GM18508 (cell line): ENCODE results near the gene GLRX3.
"Not testable (repeated sequence)": the region's sequence is repeated elsewhere in the genome, so short reads cannot be mapped to it uniquely, and the experiment has no call there.

Source experiments
- ATAC-seq: cut with Tn5 transposase; IDR thresholded peaks from one replicate; pipeline ENCODE4 v1.9.1; 2021; ENCODE audit warnings: moderate number of reproducible peaks; ENCODE audit not compliant: insufficient read depth, unreplicated experiment

GLRX3 gene

DNA sequence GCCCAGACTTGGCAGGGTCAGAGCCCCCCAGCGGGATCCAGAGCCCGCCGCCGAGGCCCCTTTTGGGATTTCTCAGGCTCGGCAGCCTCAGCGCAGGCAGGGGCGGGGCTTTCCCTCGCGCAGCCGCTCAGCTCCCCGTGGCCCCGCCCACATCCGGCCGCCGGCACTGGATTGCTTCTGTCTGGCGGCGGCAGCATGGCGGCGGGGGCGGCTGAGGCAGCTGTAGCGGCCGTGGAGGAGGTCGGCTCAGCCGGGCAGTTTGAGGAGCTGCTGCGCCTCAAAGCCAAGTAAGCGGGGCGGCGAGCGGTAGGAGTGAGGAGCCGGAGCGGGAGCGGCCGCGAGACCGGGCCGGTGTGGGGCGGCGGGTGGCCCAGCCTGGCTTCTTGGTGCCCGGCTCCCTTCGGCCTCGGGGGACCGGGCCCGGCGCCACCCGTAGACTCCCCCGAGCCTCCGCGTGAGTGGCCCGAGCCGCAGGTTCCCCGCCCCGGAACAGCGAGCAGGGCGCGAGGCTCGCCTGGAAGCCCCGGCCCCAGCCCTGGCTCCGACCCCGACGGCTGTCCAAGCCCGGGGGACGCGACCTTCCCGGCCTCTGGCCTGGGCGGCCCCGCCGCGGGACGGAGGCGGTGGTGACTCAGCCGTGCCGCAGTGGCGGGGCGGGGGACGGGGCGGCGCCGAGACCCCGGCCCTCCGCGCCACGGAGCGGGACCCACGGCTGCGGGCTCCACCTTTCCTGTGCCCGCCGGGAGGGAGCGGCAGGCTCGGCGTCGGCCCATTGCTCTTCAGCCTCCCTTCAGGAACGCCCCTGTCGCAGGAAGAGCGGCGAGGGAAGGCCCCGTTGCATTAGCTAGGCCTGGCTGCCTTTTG lies at the start of gene GLRX3:
Gene GLRX3, plus strand, starts transcription at position 166 of the 864 bp plus-strand sequence. Its CDS starts 30 bp downstream, at position 196.
- ATAC-seq = peak; percentile 60

DNA sequence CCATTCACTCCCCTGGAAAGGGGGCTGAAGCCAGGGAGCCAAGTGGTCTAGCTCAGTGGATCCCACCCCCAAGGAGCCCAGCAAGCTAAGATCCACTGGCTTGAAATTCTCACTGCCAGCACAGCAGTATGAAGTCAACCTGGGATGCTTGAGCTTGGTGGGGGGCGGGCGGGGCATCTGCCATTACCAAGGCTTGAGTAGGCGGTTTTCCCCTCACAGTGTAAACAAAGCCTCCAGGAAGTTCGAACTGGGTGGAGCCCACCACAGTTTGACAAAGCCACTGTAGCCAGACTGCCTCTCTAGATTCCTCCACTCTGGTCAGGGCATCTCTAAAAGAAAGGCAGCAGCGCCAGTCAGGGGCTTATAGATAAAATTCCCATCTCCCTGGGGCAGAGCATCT lies 45.6 kb upstream of the GLRX3 start:
- ATAC-seq = not testable (repeated sequence)

- no peak for ATAC-seq
These were observed 36.8 kb upstream of the GLRX3 start for GRCh38 chr10:130099344-130099743.

- ATAC-seq = no peak
These were observed 30.5 kb upstream of the GLRX3 start for GRCh38 chr10:130105724-130106123.

GRCh38 chr10:130108146-130108545 lies 28.0 kb upstream of the GLRX3 start:
- ATAC-seq = not testable (repeated sequence)

GRCh38 chr10:130108934-130109604 lies 27.1 kb upstream of the GLRX3 start:
- ATAC-seq = no peak

GRCh38 chr10:130109796-130110245 lies 26.4 kb upstream of the GLRX3 start:
- ATAC-seq = no peak

DNA sequence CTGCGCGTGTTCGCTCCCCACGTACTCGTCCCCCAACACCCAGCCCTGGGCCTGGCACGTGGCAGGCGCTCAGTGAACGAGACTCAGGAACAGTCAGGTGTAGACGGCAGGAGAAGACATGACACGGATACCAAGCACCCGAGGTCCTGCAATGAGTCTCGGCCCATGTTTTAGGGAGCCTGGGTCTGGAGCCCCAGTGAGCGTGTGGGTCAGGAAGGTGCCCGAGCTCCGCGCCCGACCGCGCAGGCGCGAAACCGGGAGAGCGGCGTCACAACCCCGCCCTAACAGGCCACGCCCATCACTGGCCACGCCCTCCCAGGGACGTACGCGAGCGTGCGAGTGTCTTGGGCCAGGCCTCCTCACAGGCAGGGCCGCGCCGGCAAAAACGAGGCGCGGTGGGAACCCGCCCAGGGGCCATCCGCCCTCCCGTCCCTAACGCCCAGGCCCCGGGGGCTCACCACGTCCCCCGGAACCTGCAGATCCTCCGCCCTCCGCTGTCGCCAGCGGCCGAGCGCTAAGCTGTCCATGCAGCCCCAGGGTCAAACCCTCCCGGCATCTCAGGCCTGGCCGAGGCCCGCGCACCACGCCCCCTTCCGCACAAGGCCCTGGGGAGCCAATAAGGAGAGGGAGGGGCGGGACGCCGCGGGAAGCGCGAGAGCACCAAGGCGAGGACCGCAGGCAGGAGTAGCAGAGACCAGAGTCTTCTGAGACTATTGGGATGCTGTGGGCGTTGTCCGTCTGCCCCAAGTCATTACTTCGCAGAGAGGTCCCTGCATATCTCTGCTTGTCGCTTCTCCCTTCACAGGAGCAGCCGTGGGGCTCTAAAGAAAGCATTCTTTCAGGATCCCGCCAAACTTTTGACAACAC lies 25.7 kb upstream of the GLRX3 start, which contains the start of gene C10orf143:
Gene C10orf143, minus strand, starts transcription at position 585 of the 867 bp plus-strand sequence. Its CDS starts 58 bp downstream, at position 527.
- ATAC-seq = peak; percentile 55

DNA sequence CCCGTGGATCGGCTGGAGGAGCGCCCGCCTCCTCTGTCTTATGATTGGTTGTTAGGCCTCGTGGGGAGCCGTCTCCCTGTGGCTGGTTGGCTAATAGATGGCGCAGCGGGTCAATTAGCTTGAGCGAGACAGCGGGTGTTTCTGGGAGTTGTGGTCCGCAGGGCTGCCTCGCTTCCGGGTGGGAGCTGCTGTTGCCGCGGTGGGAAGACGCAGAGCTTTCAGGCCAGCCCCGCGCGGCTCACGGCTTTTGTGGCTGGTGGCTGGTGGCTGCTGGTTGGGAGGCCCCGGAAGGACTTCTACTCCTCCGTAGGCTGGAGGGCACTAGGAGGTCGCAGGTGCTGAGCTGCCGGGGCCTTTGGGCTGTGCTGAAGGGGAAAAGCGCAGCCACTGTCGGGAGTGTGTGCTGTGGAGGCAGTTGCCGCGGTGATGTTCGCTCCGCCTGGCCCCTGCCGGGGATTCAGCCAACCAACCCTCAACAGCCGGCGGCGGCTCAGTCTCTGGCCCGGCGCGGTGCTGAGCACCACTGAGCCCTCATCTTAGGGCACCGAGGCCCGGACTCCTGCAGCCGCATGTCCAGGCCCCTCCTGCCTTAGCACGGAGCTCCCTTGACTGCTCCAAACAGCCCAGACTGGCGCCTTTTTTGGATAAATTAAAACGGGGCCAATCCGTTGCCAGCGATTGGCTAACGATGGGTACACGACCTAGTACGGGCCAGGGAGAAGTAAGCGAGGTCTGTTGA lies 24.9 kb upstream of the GLRX3 start:
- ATAC-seq = peak; percentile 77

- no peak for ATAC-seq
These were observed 24.4 kb upstream of the GLRX3 start for GRCh38 chr10:130111852-130112180.

GRCh38 chr10:130112821-130113220 lies 23.4 kb upstream of the GLRX3 start:
- ATAC-seq = no peak

DNA sequence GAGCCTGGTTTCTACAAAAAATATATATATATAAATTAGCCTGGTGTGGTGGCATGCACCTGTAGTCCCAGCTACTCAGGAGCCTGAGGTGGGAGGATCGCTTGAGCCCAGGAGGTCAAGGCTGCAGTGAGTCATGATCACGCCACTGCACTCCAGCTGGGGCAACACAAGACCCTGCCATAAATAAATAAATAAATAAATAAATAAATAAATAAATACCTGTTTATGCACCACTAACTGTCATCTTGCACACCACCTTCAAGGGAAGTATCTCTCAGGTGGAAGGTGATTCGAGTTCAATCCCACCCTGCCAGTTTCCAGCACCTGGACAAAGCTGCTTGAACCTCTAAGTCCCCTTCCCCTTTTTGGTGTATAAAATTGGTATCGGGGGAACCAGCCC lies 19.2 kb upstream of the GLRX3 start:
- not testable (repeated sequence) for ATAC-seq

- not testable (repeated sequence) for ATAC-seq
These were observed 18.7 kb upstream of the GLRX3 start for GRCh38 chr10:130117535-130117934.

DNA sequence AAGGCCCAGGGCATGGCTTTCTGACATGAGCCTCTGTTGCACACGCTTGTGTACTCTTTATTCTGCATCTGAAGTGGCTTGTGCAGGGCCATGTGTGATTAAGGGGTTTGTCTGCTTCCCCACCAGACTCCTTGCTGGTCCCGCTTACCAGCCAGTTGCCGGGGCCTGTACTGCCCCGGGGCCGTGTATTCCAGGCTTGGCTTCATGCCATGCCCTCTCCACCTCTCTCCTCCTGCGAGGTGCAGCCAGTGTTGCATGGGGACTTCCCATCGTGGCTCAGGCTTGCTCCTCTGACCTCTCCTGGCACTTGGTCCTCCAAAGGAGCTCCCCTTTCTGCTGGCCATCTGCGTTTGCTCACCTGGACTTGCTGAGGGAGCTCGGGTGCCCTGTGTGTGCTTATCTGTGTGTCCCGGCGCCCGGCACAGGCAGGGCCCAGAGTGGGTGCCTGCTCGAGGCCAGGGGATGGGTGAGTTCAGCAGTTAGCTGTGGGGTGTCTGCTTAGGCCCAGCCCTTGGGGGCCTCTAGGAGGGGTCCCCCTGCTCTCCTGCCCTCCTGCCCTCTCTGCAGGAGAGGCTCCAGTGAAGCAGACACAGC lies 14.6 kb upstream of the GLRX3 start:
- no peak for ATAC-seq

DNA sequence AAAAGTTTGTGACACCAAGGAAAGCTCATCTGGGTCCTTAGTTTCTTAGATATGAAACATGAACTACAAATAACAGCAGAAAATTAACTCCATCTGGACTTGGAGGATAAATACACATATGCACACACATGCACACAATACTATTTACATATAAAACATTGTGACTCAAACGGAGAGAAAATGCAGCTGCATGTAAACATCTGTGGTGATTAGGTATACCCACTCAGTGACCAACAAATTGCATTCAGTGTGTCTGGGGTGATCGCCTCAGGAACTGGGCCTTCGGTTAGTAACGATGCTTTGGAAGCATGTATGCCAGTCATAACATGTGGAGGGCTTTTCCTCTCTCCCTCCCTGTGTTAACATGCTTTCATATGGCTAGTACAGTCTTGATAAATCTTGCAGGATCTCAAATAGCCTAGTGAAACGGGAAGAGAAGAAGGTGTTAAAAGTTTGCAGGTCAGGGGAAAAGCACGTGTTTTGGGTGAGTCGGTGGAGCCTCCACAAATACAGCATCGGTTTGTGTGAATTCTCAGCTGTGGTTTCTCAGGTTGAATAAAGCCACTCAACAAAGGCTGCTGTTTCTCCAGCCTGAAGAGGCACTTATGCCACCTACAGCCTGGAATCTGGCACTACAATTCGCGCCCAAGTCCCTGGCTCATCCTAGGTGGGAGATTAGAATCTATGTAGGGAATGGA lies 8.7 kb upstream of the GLRX3 start:
- ATAC-seq = peak; percentile 81

DNA sequence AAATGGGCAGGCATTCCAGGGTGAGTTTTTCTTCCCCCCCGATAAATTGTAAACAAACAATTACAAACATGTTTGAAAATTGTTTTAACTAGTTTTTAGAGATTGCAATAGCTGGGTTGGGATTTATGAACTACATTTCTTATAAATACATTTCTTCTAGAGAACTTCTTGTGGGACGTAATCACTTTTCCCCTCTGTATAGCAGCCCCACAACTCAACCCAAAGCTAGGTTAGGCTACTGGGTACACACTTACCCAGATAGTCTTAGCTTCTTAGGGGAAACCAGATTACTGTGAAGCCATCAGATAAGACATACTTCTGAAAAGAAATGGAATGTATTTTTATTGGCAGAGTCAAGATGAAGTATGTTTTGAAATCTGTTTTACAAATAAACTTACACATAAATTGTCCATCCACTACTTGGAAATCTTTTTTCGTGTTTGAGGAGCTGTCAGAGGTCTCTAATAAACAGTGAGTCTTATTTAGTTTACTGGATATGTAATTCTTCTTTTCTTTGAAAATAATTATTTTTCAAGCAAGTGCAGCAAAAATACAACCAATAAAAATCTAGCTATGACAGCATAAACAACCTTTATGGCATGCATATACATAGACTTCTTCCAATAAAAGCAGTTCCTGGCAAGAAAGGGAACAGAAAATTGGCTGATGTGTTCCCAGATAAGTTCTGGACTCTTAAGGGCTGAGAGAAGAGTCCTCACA lies 8.0 kb upstream of the GLRX3 start:
- ATAC-seq = peak; percentile 15

- no peak for ATAC-seq
These were observed 7.3 kb upstream of the GLRX3 start for GRCh38 chr10:130128922-130129321.

- no peak for ATAC-seq
These were observed 440 bp upstream of the GLRX3 start for GRCh38 chr10:130135676-130136225.
